ENCODE results near the gene IRF2BP1. TPM values are rescaled to one million over a fixed set of nuclear protein-coding genes. Genes with fewer than 3 reads are reported as not detected.
A peak's percentile ranks its signal among the peaks of the same experiment; 100 is the strongest.

IRF2BP1 gene, protein sequence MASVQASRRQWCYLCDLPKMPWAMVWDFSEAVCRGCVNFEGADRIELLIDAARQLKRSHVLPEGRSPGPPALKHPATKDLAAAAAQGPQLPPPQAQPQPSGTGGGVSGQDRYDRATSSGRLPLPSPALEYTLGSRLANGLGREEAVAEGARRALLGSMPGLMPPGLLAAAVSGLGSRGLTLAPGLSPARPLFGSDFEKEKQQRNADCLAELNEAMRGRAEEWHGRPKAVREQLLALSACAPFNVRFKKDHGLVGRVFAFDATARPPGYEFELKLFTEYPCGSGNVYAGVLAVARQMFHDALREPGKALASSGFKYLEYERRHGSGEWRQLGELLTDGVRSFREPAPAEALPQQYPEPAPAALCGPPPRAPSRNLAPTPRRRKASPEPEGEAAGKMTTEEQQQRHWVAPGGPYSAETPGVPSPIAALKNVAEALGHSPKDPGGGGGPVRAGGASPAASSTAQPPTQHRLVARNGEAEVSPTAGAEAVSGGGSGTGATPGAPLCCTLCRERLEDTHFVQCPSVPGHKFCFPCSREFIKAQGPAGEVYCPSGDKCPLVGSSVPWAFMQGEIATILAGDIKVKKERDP
- 10 to 100 TPM; 17.5 to 19.1 TPM for total RNA-seq

DNA sequence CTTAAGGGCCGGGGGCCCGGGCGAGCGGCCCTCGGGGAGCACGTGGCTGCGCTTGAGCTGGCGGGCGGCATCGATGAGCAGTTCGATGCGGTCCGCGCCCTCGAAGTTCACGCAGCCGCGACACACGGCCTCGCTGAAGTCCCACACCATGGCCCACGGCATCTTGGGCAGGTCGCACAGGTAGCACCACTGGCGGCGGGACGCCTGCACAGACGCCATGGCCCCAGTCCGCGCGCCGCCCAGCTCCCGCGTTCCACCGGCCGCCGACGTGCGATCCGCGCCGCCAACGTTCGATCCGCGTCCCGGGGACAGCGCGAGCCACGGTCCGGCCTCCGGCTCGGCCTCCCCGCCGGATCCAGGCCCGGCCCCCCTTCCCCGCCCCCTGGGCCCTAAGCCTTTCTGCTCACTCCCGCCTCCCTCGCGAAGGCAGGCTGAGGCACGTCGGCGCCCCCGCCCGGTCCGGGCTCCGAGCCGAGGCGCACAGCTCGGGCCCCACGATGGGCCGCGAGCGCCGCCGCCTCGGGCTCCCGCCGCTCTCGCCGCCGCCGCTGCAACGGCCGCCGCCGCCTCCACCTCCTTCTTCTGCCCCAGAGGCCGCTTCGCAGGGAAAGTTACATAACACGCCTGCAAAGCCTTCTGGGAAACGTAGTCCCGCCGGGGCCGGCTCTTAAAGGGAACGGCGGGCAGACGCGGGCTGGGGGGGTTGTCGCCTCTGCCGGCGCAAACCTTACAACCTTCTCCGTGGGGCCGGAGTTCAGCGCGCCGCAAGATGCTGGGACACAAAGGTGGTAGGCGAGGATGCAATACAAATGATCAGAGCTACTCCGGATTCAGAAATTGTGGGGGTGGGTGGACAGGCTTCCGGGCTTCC, at the start of gene IRF2BP1:
TSS of gene IRF2BP1 (minus strand) at position 586 of the 871 bp plus-strand sequence. CDS start at position 219, 367 bp downstream.
- POLR2A ChIA-PET: interaction anchor here (0.6 to 1.0 kb wide), 3 partner anchors 17 to 93 kb away, joined by 3 to 7 read pairs (median 3); partner anchors contain the start of genes DMWD and MYPOP
- Mint-ChIP-seq H3K4me1 (peaks cover 31% of the 10 kb centered on the region), H3K4me3 (peak within 1 kb of the TSS; percentile 95), H3K9me3 (no peaks in the 10 kb centered on the region), H3K27ac (peak within 1 kb of the TSS; percentile 98), H3K27me3 (no peaks in the 10 kb centered on the region), H3K36me3 (ENCODE audit: low read depth) (peaks cover 2% of the 10 kb centered on the region)
- CTCF ChIA-PET: interaction anchor here (0.6 to 8.1 kb wide), 10 partner anchors 10 to 143 kb away, joined by 3 to 58 read pairs (median 4); partner anchors contain the start of genes FOXA3 and SYMPK
- DNase-seq: peak; percentile 92

DNA sequence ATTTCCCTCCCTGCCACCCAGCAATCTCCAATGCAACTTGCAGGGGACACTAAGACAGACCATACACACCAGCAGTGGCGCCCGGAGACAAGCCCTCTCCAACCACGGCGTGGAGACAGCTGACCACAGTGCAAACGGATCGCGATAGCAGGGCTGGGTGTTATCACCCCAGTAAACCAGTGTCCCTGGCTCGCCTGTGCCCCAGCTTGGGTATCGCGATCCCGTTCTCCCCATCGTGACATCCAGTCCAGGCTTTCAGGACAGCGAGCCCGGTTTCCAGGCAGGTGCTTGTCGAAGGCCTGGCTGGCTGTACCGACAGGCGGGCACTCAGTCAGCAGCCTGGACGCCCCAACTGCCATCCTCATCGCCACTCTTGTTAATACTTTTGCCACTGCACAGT, 49.3 kb upstream of the IRF2BP1 start:
- POLR2A ChIA-PET: no interaction called here
- CTCF ChIA-PET: no interaction called here
- Mint-ChIP-seq H3K9me3 (peaks cover 4% of the 10 kb centered on the region), H3K4me3 (no peak overlapping the region), H3K27ac (no peak overlapping the region), H3K36me3 (ENCODE audit: low read depth) (no peaks in the 10 kb centered on the region), H3K27me3 (peaks cover 35% of the 10 kb centered on the region), H3K4me1 (peaks cover 11% of the 10 kb centered on the region)
- DNase-seq: no peak

DNA sequence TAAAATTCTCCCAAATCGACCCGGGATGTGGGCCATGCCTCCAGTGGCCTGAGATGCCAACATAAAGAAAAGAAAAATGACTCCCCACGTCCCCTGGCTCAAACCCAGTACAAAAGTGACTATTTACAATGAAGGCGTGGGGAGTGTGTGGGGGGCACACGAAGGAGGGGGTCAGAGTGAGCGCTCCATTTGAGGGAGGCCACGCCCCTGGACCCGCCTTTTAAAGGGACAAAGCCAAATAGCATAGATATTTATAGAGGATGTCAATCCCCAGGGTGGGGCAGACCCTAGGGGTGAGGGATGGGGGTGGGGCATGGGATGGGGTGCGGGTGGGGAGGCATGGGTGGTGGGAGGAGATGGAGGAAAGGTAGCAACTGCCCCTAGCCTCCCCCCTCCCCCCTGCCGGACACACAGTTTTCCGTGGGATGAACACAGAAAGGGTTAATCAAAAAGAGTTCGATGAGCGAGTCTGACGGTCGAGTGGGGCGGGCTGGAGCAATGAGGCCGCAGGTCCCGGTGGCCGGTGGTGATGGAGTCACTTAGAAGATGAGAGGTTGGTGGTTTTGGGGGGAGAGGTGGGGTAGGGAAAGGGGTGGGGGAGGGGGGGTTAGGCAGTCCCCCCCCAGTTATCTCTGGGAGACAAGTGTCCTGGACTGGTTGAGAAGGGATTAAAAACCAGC, 48.8 kb upstream of the IRF2BP1 start:
- DNase-seq: no peak
- H3K27ac Mint-ChIP-seq: no peak overlapping the region
- peaks cover 4% of the 10 kb centered on the region for H3K9me3 Mint-ChIP-seq
- no peak overlapping the region for H3K4me3 Mint-ChIP-seq
- ChIA-PET POLR2A (no interaction called here), CTCF (no interaction called here)
- H3K4me1 Mint-ChIP-seq: peaks cover 11% of the 10 kb centered on the region
- no peaks in the 10 kb centered on the region for H3K36me3 Mint-ChIP-seq (ENCODE audit: low read depth)
- H3K27me3 Mint-ChIP-seq: peaks cover 36% of the 10 kb centered on the region

DNA sequence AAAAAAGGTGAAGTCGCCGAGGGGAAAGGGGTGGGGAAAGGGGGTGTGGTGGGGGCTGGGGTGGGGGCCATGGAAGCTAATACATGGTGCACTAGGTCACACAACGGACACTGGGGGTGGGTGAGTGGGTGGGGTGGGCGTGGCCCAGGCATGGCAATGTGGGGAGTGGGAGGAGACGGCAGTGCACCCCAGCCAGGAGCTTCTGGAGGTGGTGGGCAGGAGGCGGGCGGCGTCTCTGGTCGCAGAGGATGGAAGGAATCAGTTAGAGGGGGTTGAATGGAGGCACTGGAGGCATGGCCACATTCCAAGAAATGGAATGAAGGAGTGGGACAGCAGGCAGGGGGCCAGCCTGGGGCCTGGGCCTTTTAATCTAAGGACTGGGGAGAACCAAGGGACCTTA, 47.8 kb upstream of the IRF2BP1 start:
- no peak overlapping the region for H3K27ac Mint-ChIP-seq
- CTCF ChIA-PET: interaction anchor here (0.6 kb wide), 1 partner anchor 318 kb away, joined by 3 read pairs; no protein-coding TSS in a partner anchor
- H3K4me1 Mint-ChIP-seq: peaks cover 7% of the 10 kb centered on the region
- peaks cover 34% of the 10 kb centered on the region for H3K27me3 Mint-ChIP-seq
- DNase-seq: no peak
- H3K4me3 Mint-ChIP-seq: no peak overlapping the region
- no peaks in the 10 kb centered on the region for H3K36me3 Mint-ChIP-seq (ENCODE audit: low read depth)
- H3K9me3 Mint-ChIP-seq: peaks cover under 1% of the 10 kb centered on the region
- POLR2A ChIA-PET: no interaction called here

DNA sequence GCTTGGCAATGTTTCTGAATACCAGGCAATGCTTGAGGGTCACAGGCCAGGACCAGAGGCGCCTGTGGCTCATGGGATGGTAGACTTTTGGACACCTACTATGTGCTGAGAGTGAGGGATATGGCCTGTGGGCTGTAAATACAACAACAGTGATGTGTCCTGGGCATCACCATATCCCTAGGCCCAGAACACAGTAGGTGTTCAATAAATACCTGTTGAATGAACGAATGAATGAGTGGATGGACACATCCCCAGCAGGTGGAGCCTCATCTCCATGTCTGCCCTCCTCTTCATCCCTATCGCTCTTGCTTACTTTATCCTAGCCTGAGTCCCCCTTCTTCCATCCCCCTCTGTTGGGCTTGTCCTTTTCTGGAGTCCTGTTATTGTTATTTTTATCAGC, 45.1 kb upstream of the IRF2BP1 start:
- Mint-ChIP-seq H3K27me3 (peaks cover 29% of the 10 kb centered on the region), H3K4me3 (no peak overlapping the region), H3K4me1 (peaks cover 14% of the 10 kb centered on the region), H3K9me3 (no peaks in the 10 kb centered on the region), H3K27ac (no peak overlapping the region), H3K36me3 (ENCODE audit: low read depth) (peaks cover 2% of the 10 kb centered on the region)
- CTCF ChIA-PET: no interaction called here
- DNase-seq: no peak
- POLR2A ChIA-PET: no interaction called here

DNA sequence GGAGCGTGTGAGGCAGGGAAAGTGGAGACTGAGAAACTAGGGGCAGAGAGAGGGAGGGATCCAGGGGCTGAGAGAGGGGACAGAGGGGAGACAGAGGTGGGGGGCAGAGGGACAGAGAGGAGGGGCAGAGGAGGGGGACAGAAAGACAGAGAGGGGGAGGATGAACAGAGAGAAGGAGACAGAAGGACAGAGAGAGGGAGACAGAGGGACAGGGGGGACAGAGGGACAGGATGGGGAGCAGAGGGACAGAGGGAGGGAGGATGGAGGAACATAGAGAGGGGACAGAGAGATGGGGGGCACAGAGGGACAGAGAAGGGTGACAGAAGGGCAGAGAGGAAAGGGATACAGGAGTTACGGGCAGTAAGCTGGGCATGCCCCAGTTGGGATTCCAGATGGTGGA, 43.3 kb upstream of the IRF2BP1 start:
- no peaks in the 10 kb centered on the region for H3K9me3 Mint-ChIP-seq
- ChIA-PET CTCF (no interaction called here), POLR2A (no interaction called here)
- H3K36me3 Mint-ChIP-seq (ENCODE audit: low read depth): peaks cover 2% of the 10 kb centered on the region
- H3K4me1 Mint-ChIP-seq: peaks cover 18% of the 10 kb centered on the region
- no peak overlapping the region for H3K27ac Mint-ChIP-seq
- H3K27me3 Mint-ChIP-seq: peaks cover 20% of the 10 kb centered on the region
- no peak for DNase-seq
- no peak overlapping the region for H3K4me3 Mint-ChIP-seq

DNA sequence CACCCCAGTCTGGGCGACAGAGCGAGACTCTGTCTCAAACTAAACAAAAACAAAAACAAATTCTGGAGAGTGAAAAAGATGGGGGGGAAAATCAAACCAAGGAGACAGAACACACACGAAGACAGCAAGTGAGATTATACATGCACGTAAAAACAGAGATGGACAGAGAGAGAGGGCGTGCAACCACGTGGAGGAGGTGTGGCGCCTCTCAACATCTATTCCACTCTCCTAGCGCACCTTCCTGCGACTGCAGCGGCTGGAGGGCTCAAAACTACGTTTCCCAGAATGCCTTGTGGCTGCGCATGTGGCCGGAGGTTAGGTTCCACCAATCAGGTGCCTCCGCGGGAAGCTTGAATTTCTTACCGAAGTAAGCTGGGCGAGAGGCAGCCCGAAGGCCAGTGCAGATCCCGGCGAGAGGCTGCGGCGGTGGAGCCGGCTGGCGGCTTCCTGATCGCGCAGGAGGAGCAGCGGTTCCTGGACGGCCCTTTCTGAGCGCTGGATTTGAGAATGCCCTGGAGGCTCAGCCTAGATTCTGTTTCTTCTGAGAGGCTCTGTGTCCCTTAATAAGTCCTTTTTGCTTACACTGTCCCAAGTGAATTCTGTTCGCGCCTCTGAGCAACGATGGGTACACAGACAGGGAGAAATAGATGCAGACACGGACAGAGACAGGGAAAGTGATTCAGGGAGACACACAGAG, 41.8 kb upstream of the IRF2BP1 start:
- H3K27ac Mint-ChIP-seq: peak overlapping the region; percentile 89

DNA sequence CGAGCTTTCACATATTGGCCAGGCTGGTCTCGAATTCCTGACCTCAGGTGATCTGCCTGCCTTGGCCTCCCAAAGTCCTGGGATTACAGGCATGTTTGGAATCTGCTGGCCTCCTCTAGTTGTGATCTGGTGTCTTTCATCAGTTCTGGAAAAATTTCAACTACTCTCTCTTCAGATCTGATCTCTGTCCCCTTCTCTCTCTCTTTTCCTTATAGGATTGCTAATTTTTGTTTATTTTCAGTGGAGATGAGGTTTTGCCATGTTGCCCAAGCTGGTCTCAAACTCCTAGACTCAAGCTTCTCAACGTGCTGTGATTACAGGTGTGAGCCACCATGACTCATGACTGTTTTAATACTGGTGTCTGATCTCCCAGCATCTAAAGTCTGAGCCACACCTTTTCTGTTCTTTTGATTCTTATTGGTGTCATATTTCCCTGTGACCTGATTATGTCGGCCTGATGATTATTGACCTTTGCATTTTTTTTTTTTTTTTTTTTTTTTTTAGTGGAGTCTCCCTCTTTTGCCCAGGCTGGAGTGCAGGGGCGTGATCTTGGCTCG, 39.0 kb upstream of the IRF2BP1 start:
- peaks cover 10% of the 10 kb centered on the region for H3K27me3 Mint-ChIP-seq
- CTCF ChIA-PET: no interaction called here
- peaks cover 2% of the 10 kb centered on the region for H3K36me3 Mint-ChIP-seq (ENCODE audit: low read depth)

More for the DNA sequence above, 41.8 kb upstream of the IRF2BP1 start:
- H3K4me3 Mint-ChIP-seq: peak overlapping the region; percentile 79
- CTCF ChIA-PET: interaction anchor here (0.6 to 1.3 kb wide), 3 partner anchors 9 to 25 kb away, joined by 3 to 4 read pairs (median 3); partner anchors contain the start of gene MYPOP
- POLR2A ChIA-PET: no interaction called here
- H3K9me3 Mint-ChIP-seq: no peaks in the 10 kb centered on the region
- peak; percentile 94 for DNase-seq
- H3K4me1 Mint-ChIP-seq: peaks cover 18% of the 10 kb centered on the region
- peaks cover 19% of the 10 kb centered on the region for H3K27me3 Mint-ChIP-seq
- H3K36me3 Mint-ChIP-seq (ENCODE audit: low read depth): peaks cover 2% of the 10 kb centered on the region

DNA sequence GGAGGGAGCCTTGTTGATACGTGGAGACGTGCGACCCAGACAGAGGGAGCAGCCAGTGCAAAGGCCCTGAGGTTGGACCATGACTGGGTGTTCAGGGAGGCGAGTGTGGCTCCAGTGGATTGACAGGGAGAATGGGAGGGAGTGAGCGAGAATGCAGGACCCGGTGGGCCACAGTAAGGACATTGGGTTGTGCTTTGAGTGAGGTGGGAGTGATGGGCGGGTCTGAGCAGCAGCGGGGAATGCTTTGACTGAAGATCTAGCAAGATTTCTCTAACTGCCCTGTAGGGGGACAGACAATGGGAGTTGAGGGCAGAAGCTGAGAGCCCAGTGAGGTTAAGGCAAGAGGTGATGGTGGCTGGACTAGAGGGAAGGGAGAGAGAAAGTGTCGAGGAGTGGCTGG, 36.3 kb upstream of the IRF2BP1 start:
- Mint-ChIP-seq H3K27ac (no peak overlapping the region), H3K27me3 (peaks cover 4% of the 10 kb centered on the region), H3K9me3 (no peaks in the 10 kb centered on the region), H3K36me3 (ENCODE audit: low read depth) (no peaks in the 10 kb centered on the region), H3K4me3 (no peak overlapping the region), H3K4me1 (peaks cover 46% of the 10 kb centered on the region)
- DNase-seq: no peak
- ChIA-PET POLR2A (no interaction called here), CTCF (interaction anchor here (0.6 kb wide), 1 partner anchor 23 kb away, joined by 5 read pairs; no protein-coding TSS in a partner anchor)

More for the DNA sequence above, 39.0 kb upstream of the IRF2BP1 start:
- no peaks in the 10 kb centered on the region for H3K9me3 Mint-ChIP-seq
- H3K4me3 Mint-ChIP-seq: no peak overlapping the region
- H3K4me1 Mint-ChIP-seq: peaks cover 32% of the 10 kb centered on the region
- POLR2A ChIA-PET: no interaction called here
- no peak overlapping the region for H3K27ac Mint-ChIP-seq
- DNase-seq: no peak

DNA sequence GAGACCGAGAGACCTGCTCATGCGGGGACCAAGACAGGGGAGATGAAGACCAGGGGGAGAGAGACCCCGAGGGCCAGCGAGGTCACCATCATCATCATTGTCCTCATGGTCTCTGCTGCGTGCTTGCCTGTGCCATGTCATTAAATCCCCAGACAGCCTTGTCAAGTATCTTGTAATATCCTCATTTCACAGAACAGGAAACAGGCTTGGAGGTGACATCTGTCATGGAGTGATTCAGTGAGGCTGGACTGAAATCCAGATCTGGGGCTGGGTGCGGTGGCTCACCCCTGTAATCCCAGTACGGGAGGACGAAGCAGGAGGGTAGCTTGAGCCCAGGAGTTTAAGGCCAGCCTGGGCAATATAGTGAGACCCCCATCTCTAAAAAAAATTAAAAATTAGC, 34.5 kb upstream of the IRF2BP1 start:
- H3K4me1 Mint-ChIP-seq: peaks cover 48% of the 10 kb centered on the region
- no peaks in the 10 kb centered on the region for H3K9me3 Mint-ChIP-seq
- peaks cover 4% of the 10 kb centered on the region for H3K27me3 Mint-ChIP-seq
- ChIA-PET POLR2A (no interaction called here), CTCF (interaction anchor here (1.6 kb wide), 1 partner anchor 12 kb away, joined by 4 read pairs; no protein-coding TSS in a partner anchor)
- no peak overlapping the region for H3K4me3 Mint-ChIP-seq
- H3K27ac Mint-ChIP-seq: no peak overlapping the region
- H3K36me3 Mint-ChIP-seq (ENCODE audit: low read depth): no peaks in the 10 kb centered on the region
- peak; percentile 27 for DNase-seq

DNA sequence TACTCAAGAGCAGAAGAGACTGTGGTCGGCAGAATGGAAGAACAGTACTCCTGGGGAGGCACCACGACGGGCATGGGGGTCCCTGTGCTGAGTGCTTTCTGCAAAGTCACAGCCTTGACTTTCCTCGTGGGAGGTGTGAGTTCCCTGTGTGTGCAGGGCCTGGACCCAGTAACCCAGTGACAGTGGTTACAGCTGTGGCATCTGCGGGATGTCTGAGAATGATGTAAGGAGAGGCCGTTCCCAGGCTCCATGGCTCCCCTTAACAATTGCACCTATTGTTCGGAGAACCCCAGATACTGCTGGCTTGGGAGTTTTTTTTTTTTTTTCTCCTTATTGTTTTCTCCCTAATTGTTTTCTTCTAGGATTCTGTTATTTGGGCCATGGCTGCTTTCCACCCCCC, 33.7 kb upstream of the IRF2BP1 start:
- DNase-seq: no peak
- Mint-ChIP-seq H3K27me3 (peaks cover 4% of the 10 kb centered on the region), H3K9me3 (no peaks in the 10 kb centered on the region), H3K4me3 (no peak overlapping the region), H3K36me3 (ENCODE audit: low read depth) (no peaks in the 10 kb centered on the region), H3K4me1 (peaks cover 44% of the 10 kb centered on the region), H3K27ac (peak overlapping the region; percentile 19)
- CTCF ChIA-PET: interaction anchor here (1.6 kb wide), 1 partner anchor 11 kb away, joined by 4 read pairs; no protein-coding TSS in a partner anchor
- POLR2A ChIA-PET: no interaction called here
